DMS53 (cell line): ENCODE results near the gene KCNK1.

Experiments
- DNase-seq: peaks from one replicate; lab custom pipeline; 2025; lab: John Stamatoyannopoulos, UW

The KCNK1 gene

GRCh38 chr1:233704898-233705723, 91.2 kb downstream of the KCNK1 start:
- DNase-seq, result peak; percentile 62

GRCh38 chr1:233707153-233707879, 93.4 kb downstream of the KCNK1 start:
- peak; percentile 88 for DNase-seq

- peak; percentile 78 for DNase-seq
These were observed 94.2 kb downstream of the KCNK1 start for GRCh38 chr1:233707880-233708815.

GRCh38 chr1:233710031-233710430, 96.1 kb downstream of the KCNK1 start:
- no peak for DNase-seq

GRCh38 chr1:233710507-233710906, 96.6 kb downstream of the KCNK1 start:
- DNase-seq, result no peak

- peak; percentile 65 for DNase-seq
These were observed 100.8 kb downstream of the KCNK1 start for GRCh38 chr1:233714631-233715217.

- no peak for DNase-seq
These were observed 104.2 kb downstream of the KCNK1 start for GRCh38 chr1:233718057-233718456.

- no peak for DNase-seq
These were observed 105.9 kb downstream of the KCNK1 start for GRCh38 chr1:233719655-233720341.

GRCh38 chr1:233721004-233721595, 107.2 kb downstream of the KCNK1 start:
- DNase-seq, result peak; percentile 69
